Psoas muscle (tissue), 8 donors: Measurements from ENCODE around the gene DIAPH3. TPM values are rescaled to one million over a fixed set of nuclear protein-coding genes. Genes with fewer than 3 reads are reported as not detected.
A peak's percentile ranks its signal among the peaks of the same experiment; 100 is the strongest.

Source experiments
- ATAC-seq, 4 donors: fragments of 200-7000 bp; cut with Tn5 transposase; one replicate each; pipeline ENCODE4 v1.9.1; 2020; ENCODE audit warnings: moderate library complexity in 3 of 4, mild to moderate bottlenecking in 2 of 4
- DNase-seq, 2 donors: peaks; one replicate each; pipeline ENCODE4 v3.0.0-alpha.2; 2020
- H3K27ac ChIP-seq: fragments of 200-600 bp; one replicate; pipeline ENCODE4 v1.8.0; 2022
- H3K27me3 ChIP-seq, 3 donors: fragments of 200-600 bp in 1 of 3; one replicate each; pipeline versions ENCODE4 v1.6.1 to v1.8.0; 2013 to 2022; ENCODE audit warnings: low read length in 2 of 3, mild to moderate bottlenecking in 2 of 3, moderate library complexity in 1 of 3; ENCODE audit not compliant: insufficient read depth in 3 of 3
- H3K36me3 ChIP-seq, 2 donors: fragments of 200-600 bp in 1 of 2; one replicate each; pipeline versions ENCODE4 v1.6.1 to v1.8.0; 2013 to 2022; ENCODE audit warnings: low read depth in 1 of 2, mild to moderate bottlenecking in 1 of 2, moderate library complexity in 1 of 2; ENCODE audit not compliant: insufficient read depth in 1 of 2
- H3K4me1 ChIP-seq: fragments of 200-600 bp; one replicate; pipeline ENCODE4 v1.8.0; 2022
- H3K4me3 ChIP-seq: fragments of 200-600 bp; one replicate; pipeline ENCODE4 v1.8.0; 2022; ENCODE audit warnings: mild to moderate bottlenecking
- H3K9me3 ChIP-seq: fragments of 200-600 bp; one replicate; pipeline ENCODE4 v1.8.0; 2022
- WGBS, 3 donors: extraction: QIAGEN DNeasy Blood & Tissue Kit; methylation state at CpG; one replicate each; pipeline versions ENCODE4 v1.1.6 to v1.1.7; 2013; 5-methylcytosine and 5-hydroxymethylcytosine counted together
- intact Hi-C, 2 donors: fragments of 100-400 bp; cut with DNase I; formaldehyde crosslinking; loops; one replicate each; pipeline versions ENCODE4 v1.11.0 to v1.14.2; 2022
- polyA plus RNA-seq, 3 donors: library from polyadenylated mRNA; stranded (reverse); fragments of 200-250 nt; gene quantifications; one replicate each; pipeline ENCODE4 v1.2.3, GENCODE V29; 2013
- total RNA-seq, 4 donors: library from RNA; stranded (reverse); fragmentation: NEBNext Ultra II Directional in 2 of 4; extraction: Animal tissue kit (Norgen Biotek cat#: 25700) in 2 of 4; gene quantifications; one replicate each; pipeline versions ENCODE4 v1.2.1 to v1.2.4, GENCODE V29; 2021 to 2023
- TF ChIP-seq, protein P1 (sequence below): fragments of 200-600 bp; IDR thresholded peaks from one replicate; pipeline ENCODE4 v1.8.0; 2022; ENCODE audit warnings: antibody characterized with exemption
- donor health status: healthy with polysubstance abuse.
- donor health status: DM: no; HTN: no; CAD: no; lungs with moderate emphysema.
- donor health status: Bipolar disorder and iron deficiency.
- donor health status: healthy.
- donor health status: DM: yes; HTN: yes; CAD: no.
- donor health status: DM: no; HTN: no; CAD: no.
- donor health status: DM: no; HTN: no; CAD: no.
- donor health status: DM: yes; HTN: yes; CAD: no.

Gene DIAPH3
- total and polyA plus RNA-seq, 7 donors, result 0.03 to 0.10 (median 0.08) TPM; not detected in 4

- intact Hi-C loops, result no loop called here
- H3K9me3 ChIP-seq, result no peaks in the 10 kb centered on the region
- ATAC-seq (no peak), DNase-seq (no peak)
- no peaks in the 10 kb centered on the region for H3K4me1 ChIP-seq
- TF ChIP-seq, protein P1, sequence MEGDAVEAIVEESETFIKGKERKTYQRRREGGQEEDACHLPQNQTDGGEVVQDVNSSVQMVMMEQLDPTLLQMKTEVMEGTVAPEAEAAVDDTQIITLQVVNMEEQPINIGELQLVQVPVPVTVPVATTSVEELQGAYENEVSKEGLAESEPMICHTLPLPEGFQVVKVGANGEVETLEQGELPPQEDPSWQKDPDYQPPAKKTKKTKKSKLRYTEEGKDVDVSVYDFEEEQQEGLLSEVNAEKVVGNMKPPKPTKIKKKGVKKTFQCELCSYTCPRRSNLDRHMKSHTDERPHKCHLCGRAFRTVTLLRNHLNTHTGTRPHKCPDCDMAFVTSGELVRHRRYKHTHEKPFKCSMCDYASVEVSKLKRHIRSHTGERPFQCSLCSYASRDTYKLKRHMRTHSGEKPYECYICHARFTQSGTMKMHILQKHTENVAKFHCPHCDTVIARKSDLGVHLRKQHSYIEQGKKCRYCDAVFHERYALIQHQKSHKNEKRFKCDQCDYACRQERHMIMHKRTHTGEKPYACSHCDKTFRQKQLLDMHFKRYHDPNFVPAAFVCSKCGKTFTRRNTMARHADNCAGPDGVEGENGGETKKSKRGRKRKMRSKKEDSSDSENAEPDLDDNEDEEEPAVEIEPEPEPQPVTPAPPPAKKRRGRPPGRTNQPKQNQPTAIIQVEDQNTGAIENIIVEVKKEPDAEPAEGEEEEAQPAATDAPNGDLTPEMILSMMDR, result no peak
- H3K27me3 ChIP-seq, result no peaks in the 10 kb centered on the region
- no peaks in the 10 kb centered on the region for H3K36me3 ChIP-seq
- 72 to 88% (median 83%) methylated on average over 3 of the region's 3 CpGs for WGBS, 3 donors
- H3K27ac ChIP-seq, result no peak overlapping the region
- no peak overlapping the region for H3K4me3 ChIP-seq
Measured at GRCh38 chr13:59641261-59641660, 522.5 kb downstream of the DIAPH3 start.

DNA sequence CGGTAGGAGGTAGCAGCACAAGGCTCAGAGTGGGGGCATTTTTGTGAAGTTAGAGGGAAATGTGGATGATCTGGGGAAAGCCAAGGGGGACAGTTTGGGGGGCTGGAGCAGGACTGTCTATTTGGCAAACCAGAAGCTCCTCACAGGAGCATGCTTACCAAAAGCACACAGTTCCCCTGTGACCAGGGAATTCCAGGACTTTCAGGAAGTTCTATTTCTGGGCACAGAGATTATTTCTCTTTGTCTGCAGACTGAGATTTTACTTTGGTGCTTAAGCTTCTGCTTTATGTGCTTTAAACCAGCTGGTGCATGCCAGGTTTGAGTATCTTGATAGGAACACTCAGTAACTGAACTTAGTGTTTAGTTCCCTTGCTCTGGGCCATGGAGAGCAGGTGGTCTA is 525.3 kb downstream of the DIAPH3 start:
- WGBS, 3 donors, result 57 to 79% (median 69%) methylated on average over 1 of the region's 1 CpG
- H3K9me3 ChIP-seq, result no peaks in the 10 kb centered on the region
- intact Hi-C loops, result no loop called here
- TF ChIP-seq, protein P1, result no peak
- H3K4me1 ChIP-seq, result no peaks in the 10 kb centered on the region
- DNase-seq (no peak), ATAC-seq (no peak)
- H3K27me3 ChIP-seq, result no peaks in the 10 kb centered on the region
- H3K4me3 ChIP-seq, result no peak overlapping the region
- no peaks in the 10 kb centered on the region for H3K36me3 ChIP-seq
- no peak overlapping the region for H3K27ac ChIP-seq

DNA sequence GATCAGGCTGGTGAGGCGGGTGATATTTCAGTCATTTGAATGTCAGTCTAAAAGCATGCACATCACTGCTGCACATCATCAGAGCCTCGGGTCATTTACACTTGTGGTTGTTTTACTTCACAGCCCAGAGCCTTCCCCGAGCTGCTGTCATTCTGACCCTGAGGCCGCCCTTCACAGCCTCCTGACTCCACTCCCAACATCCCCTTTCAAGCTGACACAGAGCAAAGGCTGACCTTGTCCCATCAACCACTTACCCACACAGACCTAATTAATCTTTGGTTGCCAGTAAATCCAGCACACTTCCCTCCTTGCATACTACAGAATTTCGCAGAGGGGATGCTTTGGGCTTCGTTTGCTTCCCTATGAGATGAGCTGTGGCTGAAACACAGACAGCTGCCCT is 528.1 kb downstream of the DIAPH3 start:
- intact Hi-C loops, result no loop called here
- 74 to 78% (median 76%) methylated on average over 6 of the region's 6 CpGs for WGBS, 3 donors
- ATAC-seq, result no peak

GRCh38 chr13:59633290-59633689 is 530.4 kb downstream of the DIAPH3 start:
- intact Hi-C loops, result no loop called here
- ATAC-seq (peak in 1 of 4 donors; percentile 26), DNase-seq (no peak)
- H3K4me3 ChIP-seq, result no peak overlapping the region
- no peaks in the 10 kb centered on the region for H3K9me3 ChIP-seq
- H3K4me1 ChIP-seq, result no peaks in the 10 kb centered on the region
- TF ChIP-seq, protein P1, result no peak
- H3K27ac ChIP-seq, result no peak overlapping the region
- H3K36me3 ChIP-seq, result no peaks in the 10 kb centered on the region
- no peaks in the 10 kb centered on the region for H3K27me3 ChIP-seq
- 67 to 81% (median 79%) methylated on average over 9 of the region's 9 CpGs for WGBS, 3 donors

More for the DNA sequence above, 528.1 kb downstream of the DIAPH3 start:
- Histone ChIP-seq H3K9me3 (no peaks in the 10 kb centered on the region), H3K27ac (no peak overlapping the region), H3K27me3 (no peaks in the 10 kb centered on the region), H3K4me1 (no peaks in the 10 kb centered on the region), H3K36me3 (no peaks in the 10 kb centered on the region), H3K4me3 (no peak overlapping the region)
- TF ChIP-seq, protein P1, result no peak
- no peak for DNase-seq

DNA sequence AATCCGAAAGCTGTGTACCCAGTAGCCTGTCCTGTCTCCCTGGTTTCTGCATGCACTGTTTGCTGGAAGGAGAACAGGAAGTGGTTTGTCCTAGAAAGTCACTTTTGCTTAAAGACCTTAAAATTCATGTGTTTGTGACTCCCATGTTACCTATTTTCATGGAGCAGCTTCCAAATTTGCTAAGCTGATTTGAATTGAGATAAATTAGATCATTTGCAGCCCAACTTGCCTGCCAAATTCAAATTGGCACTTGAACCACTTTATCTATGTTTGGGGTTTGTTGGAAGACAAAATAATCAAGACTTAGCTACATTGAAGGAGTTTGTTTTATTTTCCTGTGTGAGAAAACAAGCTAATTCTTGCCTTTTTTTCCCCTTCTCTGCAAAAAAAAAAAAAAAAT is 532.5 kb downstream of the DIAPH3 start:
- 36 to 43% (median 42%) methylated on average over 1 of the region's 1 CpG for WGBS, 3 donors
- TF ChIP-seq, protein P1, result no peak
- Histone ChIP-seq H3K27me3 (no peaks in the 10 kb centered on the region), H3K4me3 (no peak overlapping the region), H3K27ac (no peak overlapping the region), H3K4me1 (no peaks in the 10 kb centered on the region), H3K9me3 (no peaks in the 10 kb centered on the region), H3K36me3 (no peaks in the 10 kb centered on the region)
- intact Hi-C loops, result no loop called here
- no peak for ATAC-seq
- DNase-seq, result no peak
